ENCODE measurements around the gene ITSN1. TPM values are rescaled to one million over a fixed set of nuclear protein-coding genes. Genes with fewer than 3 reads are reported as not detected.

The ITSN1 gene
- total RNA-seq, 4 donors from 2014 or later = 29.6 to 42.2 (median 41.1) TPM

GRCh38 chr21:33839167-33839716 is 196.9 kb downstream of the ITSN1 start:
- WGBS, 2 donors = 88 to 92% methylated on average over 5 of the region's 5 CpGs
- intact Hi-C loops (cut with DNase I) = no loop called here
- peaks cover 0 to 6% of the 10 kb centered on the region in 2 donors for H3K36me3 ChIP-seq

GRCh38 chr21:33839806-33840205 is 197.5 kb downstream of the ITSN1 start:
- H3K36me3 ChIP-seq = peaks cover 0 to 6% of the 10 kb centered on the region in 2 donors
- no peak overlapping the region for H3K27ac ChIP-seq
- H3K4me1 ChIP-seq = no peaks in the 10 kb centered on the region
- intact Hi-C loops (cut with DNase I) = no loop called here
- TF ChIP-seq POLR2A (IDR thresholded peaks at IDR 0.05) (no peak), CTCF (IDR thresholded peaks at IDR 0.05) (no peak)
- no peak overlapping the region for H3K4me3 ChIP-seq (replicated peaks in 1 of 3)
- H3K27me3 ChIP-seq = no peaks in the 10 kb centered on the region
- 94% methylated on average over 5 of the region's 5 CpGs for WGBS, 2 donors
- DNase-seq = no peak
- H3K9me3 ChIP-seq = no peaks in the 10 kb centered on the region

More at GRCh38 chr21:33839167-33839716, 196.9 kb downstream of the ITSN1 start:
- no peak overlapping the region for H3K27ac ChIP-seq
- no peak for DNase-seq
- no peak overlapping the region for H3K4me3 ChIP-seq (replicated peaks in 1 of 3)
- no peaks in the 10 kb centered on the region for H3K27me3 ChIP-seq
- no peaks in the 10 kb centered on the region for H3K9me3 ChIP-seq
- H3K4me1 ChIP-seq = no peaks in the 10 kb centered on the region
- TF ChIP-seq POLR2A (IDR thresholded peaks at IDR 0.05) (no peak), CTCF (IDR thresholded peaks at IDR 0.05) (no peak)

GRCh38 chr21:33840771-33841170 is 198.5 kb downstream of the ITSN1 start:
- peaks cover 0 to 6% of the 10 kb centered on the region in 2 donors for H3K36me3 ChIP-seq
- no peaks in the 10 kb centered on the region for H3K4me1 ChIP-seq
- H3K4me3 ChIP-seq (replicated peaks in 1 of 3) = no peak overlapping the region
- no peaks in the 10 kb centered on the region for H3K9me3 ChIP-seq
- H3K27me3 ChIP-seq = no peaks in the 10 kb centered on the region
- TF ChIP-seq POLR2A (IDR thresholded peaks at IDR 0.05) = no peak
- no peak for TF ChIP-seq CTCF (IDR thresholded peaks at IDR 0.05)
- no peak for DNase-seq
- intact Hi-C loops (cut with DNase I) = no loop called here
- WGBS, 2 donors = 92 to 93% methylated on average over 5 of the region's 5 CpGs
- no peak overlapping the region for H3K27ac ChIP-seq

GRCh38 chr21:33841561-33841960 is 199.3 kb downstream of the ITSN1 start:
- Histone ChIP-seq H3K36me3 (peaks cover 0 to 1% of the 10 kb centered on the region in 2 donors), H3K4me1 (no peaks in the 10 kb centered on the region), H3K9me3 (no peaks in the 10 kb centered on the region), H3K27me3 (no peaks in the 10 kb centered on the region), H3K27ac (no peak overlapping the region), H3K4me3 (replicated peaks in 1 of 3) (no peak overlapping the region)
- 87 to 96% methylated on average over 7 of the region's 7 CpGs for WGBS, 2 donors
- DNase-seq = no peak
- TF ChIP-seq CTCF (IDR thresholded peaks at IDR 0.05) (no peak), POLR2A (IDR thresholded peaks at IDR 0.05) (no peak)
- intact Hi-C loops (cut with DNase I) = no loop called here

GRCh38 chr21:33843216-33843615 is 200.9 kb downstream of the ITSN1 start:
- no peak for DNase-seq
- Histone ChIP-seq H3K27me3 (no peaks in the 10 kb centered on the region), H3K36me3 (no peaks in the 10 kb centered on the region), H3K4me3 (replicated peaks in 1 of 3) (no peak overlapping the region), H3K9me3 (no peaks in the 10 kb centered on the region), H3K27ac (no peak overlapping the region), H3K4me1 (peaks cover 0 to under 1% of the 10 kb centered on the region in 2 donors)
- 87% methylated on average over 6 of the region's 6 CpGs for WGBS, 2 donors
- TF ChIP-seq POLR2A (IDR thresholded peaks at IDR 0.05) (no peak), CTCF (IDR thresholded peaks at IDR 0.05) (no peak)
- intact Hi-C loops (cut with DNase I) = no loop called here

Data from thyroid gland (tissue), 4 donors.